OCI-LY3 (cell line): ENCODE results near the gene ZNF662.

Experiments
- CTCF ChIP-seq: fragments of 200-600, 300-600 bp; sonication (generic); IDR thresholded peaks from 2 replicates; pipeline ENCODE4 v1.5.1; 2014; ENCODE audit warnings: antibody characterized with exemption, low read length, low read depth
- EZH2phosphoT487 ChIP-seq: fragments of 200-600 bp; shearing (Covaris generic); IDR thresholded peaks from 2 replicates; pipeline ENCODE4 v1.6.1; 2018; ENCODE audit warnings: antibody characterized with exemption, mixed run types, low read depth

- TF ChIP-seq CTCF (no peak), EZH2phosphoT487 (no peak)
Observed at GRCh38 chr3:42872718-42873117, 33.2 kb upstream of the ZNF662 start.
